DOHH2 (cell line): ENCODE data around the gene RNF39.
"Not testable (repeated sequence)": the region's sequence is repeated elsewhere in the genome, so short reads cannot be mapped to it uniquely, and the experiment has no call there.

ENCODE experiments used
- CTCF ChIP-seq: fragments of 200-600 bp; sonication (generic); IDR thresholded peaks from one replicate; pipeline ENCODE4 v1.5.1; 2014; ENCODE audit warnings: antibody characterized with exemption, mild to moderate bottlenecking, low read depth, low read length; ENCODE audit not compliant: poor library complexity, severe bottlenecking
- EZH2phosphoT487 ChIP-seq: fragments of 200-600 bp; sonication (generic); IDR thresholded peaks from 2 replicates; pipeline ENCODE4 v1.6.1; 2017; ENCODE audit warnings: borderline replicate concordance, mild to moderate bottlenecking, antibody characterized with exemption, low read length, moderate library complexity, mixed read lengths

- TF ChIP-seq CTCF, EZH2phosphoT487: not testable (repeated sequence)
Observed at GRCh38 chr6:30033440-30033839, 42.1 kb downstream of the RNF39 start.
